Endothelial cell of umbilical vein (primary cell): ENCODE results near the gene BEND5. TPM values are rescaled to one million over a fixed set of nuclear protein-coding genes. Genes with fewer than 3 reads are reported as not detected.

Experiments
- BruUV-seq: library from RNA; stranded (reverse); fragments of 400-500 nt; replicated peaks from 2 replicates; lab custom pipeline; 2021; lab: Mats Ljungman, UMichigan
- CTCF ChIA-PET: fragments of 300-600, 350-600 bp; sonication (Branson Sonifier 250); formaldehyde crosslinking; loops from one replicate; lab custom pipeline; 2021; ENCODE audit warnings: antibody characterized with exemption, inconsistent platforms; lab: Charles Lee
- POLR2A ChIA-PET: fragments of 300-600, 350-600 bp; sonication (Branson Sonifier 250); formaldehyde crosslinking; loops from one replicate; lab custom pipeline; 2021; ENCODE audit warnings: antibody characterized with exemption, inconsistent platforms; lab: Charles Lee
- DNase-seq: peaks from one replicate; pipeline ENCODE4 v3.0.0-alpha.2; 2011; ENCODE audit warnings: low read depth, low spot score
- FAIRE-seq: peaks from 2 replicates; lab custom pipeline; 2011; peaks lifted over from hg19 to GRCh38; lab: Jason Lieb, UNC
- H2AFZ ChIP-seq: 2 replicates; pipeline ENCODE4 v1.6.0; 2012; ENCODE audit warnings: low read depth, low read length, control low read depth, inconsistent platforms
- H3K27ac ChIP-seq: 2 replicates; pipeline ENCODE4 v1.5.1; 2011; ENCODE audit warnings: low read depth, mild to moderate bottlenecking, control low read depth, low read length, moderate library complexity; ENCODE audit not compliant: insufficient read depth
- H3K27me3 ChIP-seq, 2 experiments: 2 replicates each; pipeline versions ENCODE4 v1.6.0 to v1.6.1; 2011; ENCODE audit warnings: low read length in 2 of 2, mixed read lengths in 1 of 2; ENCODE audit not compliant: control insufficient read depth in 2 of 2, insufficient read depth in 2 of 2
- H3K36me3 ChIP-seq, 2 experiments: 2 replicates in 1 of 2; 3 replicates in 1 of 2; pipeline ENCODE4 v1.5.1; 2011; ENCODE audit warnings: low read length in 2 of 2, mild to moderate bottlenecking in 1 of 2, moderate library complexity in 1 of 2; ENCODE audit not compliant: control insufficient read depth in 2 of 2, insufficient read depth in 2 of 2; ENCODE audit errors: extremely low read depth in 1 of 2
- H3K4me1 ChIP-seq: 3 replicates; pipeline ENCODE4 v1.5.1; 2011; ENCODE audit warnings: mild to moderate bottlenecking, low read length; ENCODE audit not compliant: control insufficient read depth, insufficient read depth; ENCODE audit errors: extremely low read depth
- H3K4me2 ChIP-seq: 2 replicates; pipeline ENCODE4 v1.6.1; 2011; ENCODE audit warnings: low read length, control low read depth, mixed read lengths; ENCODE audit not compliant: insufficient read depth
- H3K4me3 ChIP-seq, 3 experiments: fragments of 200-600 bp in 1 of 3; sonication (generic), shearing (Covaris generic) in 1 of 3; replicated peaks in 1 of 3; 2 replicates each; pipeline ENCODE4 v1.5.1; 2011 to 2016; ENCODE audit warnings: control low read depth in 3 of 3, low read length in 3 of 3, mild to moderate bottlenecking in 2 of 3, inconsistent platforms in 1 of 3, low read depth in 1 of 3, moderate library complexity in 1 of 3; ENCODE audit not compliant: insufficient read depth in 1 of 3
- H3K79me2 ChIP-seq: 2 replicates; pipeline ENCODE4 v1.6.0; 2012; ENCODE audit warnings: low read length, inconsistent platforms; ENCODE audit not compliant: control insufficient read depth, insufficient read depth
- H3K9ac ChIP-seq: replicated peaks from 2 replicates; pipeline ENCODE3; 2011; ENCODE audit warnings: low read length, control low read depth; ENCODE audit not compliant: insufficient read depth; ENCODE audit errors: extremely low read depth
- H3K9me1 ChIP-seq: replicated peaks from 3 replicates; pipeline ENCODE4 v1.6.0; 2011; ENCODE audit warnings: mild to moderate bottlenecking, low read length; ENCODE audit not compliant: control insufficient read depth, insufficient read depth; ENCODE audit errors: extremely low read depth
- H3K9me3 ChIP-seq: replicated peaks from 2 replicates; pipeline ENCODE4 v1.5.1; 2012; ENCODE audit warnings: low read length, inconsistent platforms; ENCODE audit not compliant: control insufficient read depth, insufficient read depth
- H4K20me1 ChIP-seq: replicated peaks from 2 replicates; pipeline ENCODE3; 2011; ENCODE audit warnings: mild to moderate bottlenecking, low read length; ENCODE audit not compliant: control insufficient read depth, insufficient read depth; ENCODE audit errors: extremely low read depth
- EZH2 ChIP-seq: IDR thresholded peaks from 2 replicates; pipeline ENCODE4 v1.6.1; 2012; ENCODE audit warnings: borderline replicate concordance, low read depth, mild to moderate bottlenecking, moderate library complexity, low read length, inconsistent platforms; ENCODE audit not compliant: severe bottlenecking
- FOS ChIP-seq: IDR thresholded peaks from 2 replicates; pipeline ENCODE4 v1.6.1; 2011; ENCODE audit warnings: mild to moderate bottlenecking, low read length, moderate library complexity, borderline replicate concordance; ENCODE audit not compliant: insufficient read depth
- GATA2 ChIP-seq: IDR thresholded peaks from 2 replicates; pipeline ENCODE4 v1.7.0; 2011; ENCODE audit warnings: low read depth, mild to moderate bottlenecking, moderate library complexity, mixed read lengths, low read length; ENCODE audit not compliant: insufficient read length, insufficient read depth
- JUN ChIP-seq: IDR thresholded peaks from 2 replicates; pipeline ENCODE4 v1.6.1; 2011; ENCODE audit warnings: borderline replicate concordance, low read depth; ENCODE audit not compliant: insufficient read length, insufficient read depth
- MYC ChIP-seq: IDR thresholded peaks from one replicate; pipeline ENCODE4 v1.6.1; 2011; ENCODE audit warnings: mild to moderate bottlenecking, low read depth, low read length
- POLR2A ChIP-seq: IDR thresholded peaks from 2 replicates; pipeline ENCODE4 v1.6.1; 2012; ENCODE audit warnings: low read depth, mild to moderate bottlenecking, control low read depth, low read length
- POLR2AphosphoS5 ChIP-seq: IDR thresholded peaks from 2 replicates; pipeline ENCODE4 v1.6.1; 2012; ENCODE audit warnings: low read depth, mild to moderate bottlenecking, control low read depth, low read length, moderate library complexity; ENCODE audit not compliant: insufficient read depth
- dilution Hi-C: fragments of 300-500 bp; cut with MboI; formaldehyde crosslinking; loops from one replicate; pipeline ENCODE4 v1.15.0; 2019; ENCODE audit warnings: low sequenced_read_pairs; ENCODE audit not compliant: extremely low pct_ligation_motif_present
- intact Hi-C: fragments of 100-400 bp; cut with micrococcal nuclease; formaldehyde crosslinking; loops from one replicate; pipeline ENCODE4 v1.10.0; 2022
- polyA plus RNA-seq, 4 experiments: library from polyadenylated mRNA; depleted of rRNA in 3 of 4; stranded (reverse) in 3 of 4; unstranded in 1 of 4; fragments of >200 nt; gene quantifications; 2 replicates each; pipeline versions ENCODE4 v1.2.1 to v1.2.3, GENCODE V29; 2011 to 2012; ENCODE audit warnings: missing spikeins in 1 of 4
- total RNA-seq: library from RNA; stranded (reverse); gene quantifications from 2 replicates; pipeline ENCODE4 v1.2.3, GENCODE V29; 2021
- TF ChIP-seq, protein P1 (sequence below), 2 donors: IDR thresholded peaks; 1 replicate in 1 of 2; 2 replicates in 1 of 2; pipeline ENCODE4 v1.5.1; 2011; ENCODE audit warnings: low read length in 2 of 2, mild to moderate bottlenecking in 2 of 2, moderate library complexity in 2 of 2, control low read depth in 1 of 2, inconsistent platforms in 1 of 2, low read depth in 1 of 2; ENCODE audit not compliant: insufficient read depth in 1 of 2; ENCODE audit errors: extremely low read depth in 1 of 2
- TF ChIP-seq, protein P2 (sequence below): IDR thresholded peaks from 2 replicates; pipeline ENCODE4 v1.6.1; 2011; ENCODE audit not compliant: insufficient read depth, insufficient read length

BEND5 gene
- total and polyA plus RNA-seq, 2 donors (not counting 3 experiments of a cell fraction or from before 2014, with no cell fraction given) = not detected

DNA sequence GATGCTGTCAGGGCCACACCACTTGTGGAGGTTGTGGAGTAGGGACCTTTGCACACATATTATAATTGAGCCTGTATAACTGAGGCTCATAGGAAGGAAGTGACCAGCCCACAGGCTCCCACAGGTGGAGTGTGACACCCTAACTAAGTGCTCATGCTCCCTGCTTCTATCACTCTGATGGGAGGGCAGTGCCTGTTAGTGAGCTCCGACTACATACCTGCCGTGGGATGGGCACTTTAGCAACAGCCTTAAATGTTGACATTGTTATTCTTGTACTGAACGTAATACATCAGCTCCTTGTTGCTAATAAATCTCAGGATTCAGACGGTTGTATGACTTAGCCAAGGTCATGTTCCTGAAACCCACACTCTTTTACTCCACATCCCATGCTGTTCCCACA is 58.0 kb downstream of the BEND5 start:
- dilution Hi-C loops (no loop called here), intact Hi-C loops (no loop called here)
- CTCF ChIA-PET = no interaction called here
- no peak for TF ChIP-seq MYC
- TF ChIP-seq JUN = no peak
- no peak for TF ChIP-seq POLR2A
- no peak for TF ChIP-seq EZH2
- no peak for TF ChIP-seq FOS
- no peak for TF ChIP-seq GATA2
- TF ChIP-seq, protein P1, sequence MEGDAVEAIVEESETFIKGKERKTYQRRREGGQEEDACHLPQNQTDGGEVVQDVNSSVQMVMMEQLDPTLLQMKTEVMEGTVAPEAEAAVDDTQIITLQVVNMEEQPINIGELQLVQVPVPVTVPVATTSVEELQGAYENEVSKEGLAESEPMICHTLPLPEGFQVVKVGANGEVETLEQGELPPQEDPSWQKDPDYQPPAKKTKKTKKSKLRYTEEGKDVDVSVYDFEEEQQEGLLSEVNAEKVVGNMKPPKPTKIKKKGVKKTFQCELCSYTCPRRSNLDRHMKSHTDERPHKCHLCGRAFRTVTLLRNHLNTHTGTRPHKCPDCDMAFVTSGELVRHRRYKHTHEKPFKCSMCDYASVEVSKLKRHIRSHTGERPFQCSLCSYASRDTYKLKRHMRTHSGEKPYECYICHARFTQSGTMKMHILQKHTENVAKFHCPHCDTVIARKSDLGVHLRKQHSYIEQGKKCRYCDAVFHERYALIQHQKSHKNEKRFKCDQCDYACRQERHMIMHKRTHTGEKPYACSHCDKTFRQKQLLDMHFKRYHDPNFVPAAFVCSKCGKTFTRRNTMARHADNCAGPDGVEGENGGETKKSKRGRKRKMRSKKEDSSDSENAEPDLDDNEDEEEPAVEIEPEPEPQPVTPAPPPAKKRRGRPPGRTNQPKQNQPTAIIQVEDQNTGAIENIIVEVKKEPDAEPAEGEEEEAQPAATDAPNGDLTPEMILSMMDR (IDR thresholded peaks at IDR 0.05; ENCODE audit: extremely low read depth in 1 of 2, insufficient read depth in 1 of 2, low read depth in 1 of 2, low read length in 2 of 2) = no peak
- Histone ChIP-seq H3K4me3 (no peak overlapping the region), H3K4me1 (no peaks in the 10 kb centered on the region), H3K9ac (no peak overlapping the region), H3K36me3 (no peaks in the 10 kb centered on the region), H3K27ac (no peak overlapping the region), H4K20me1 (no peaks in the 10 kb centered on the region), H3K4me2 (no peak overlapping the region), H3K9me3 (no peaks in the 10 kb centered on the region), H3K79me2 (no peaks in the 10 kb centered on the region), H2AFZ (no peak overlapping the region), H3K9me1 (no peaks in the 10 kb centered on the region), H3K27me3 (no peaks in the 10 kb centered on the region)
- POLR2A ChIA-PET = no interaction called here
- no TSS peak for BruUV-seq
- DNase-seq = no peak
- no peak for FAIRE-seq

DNA sequence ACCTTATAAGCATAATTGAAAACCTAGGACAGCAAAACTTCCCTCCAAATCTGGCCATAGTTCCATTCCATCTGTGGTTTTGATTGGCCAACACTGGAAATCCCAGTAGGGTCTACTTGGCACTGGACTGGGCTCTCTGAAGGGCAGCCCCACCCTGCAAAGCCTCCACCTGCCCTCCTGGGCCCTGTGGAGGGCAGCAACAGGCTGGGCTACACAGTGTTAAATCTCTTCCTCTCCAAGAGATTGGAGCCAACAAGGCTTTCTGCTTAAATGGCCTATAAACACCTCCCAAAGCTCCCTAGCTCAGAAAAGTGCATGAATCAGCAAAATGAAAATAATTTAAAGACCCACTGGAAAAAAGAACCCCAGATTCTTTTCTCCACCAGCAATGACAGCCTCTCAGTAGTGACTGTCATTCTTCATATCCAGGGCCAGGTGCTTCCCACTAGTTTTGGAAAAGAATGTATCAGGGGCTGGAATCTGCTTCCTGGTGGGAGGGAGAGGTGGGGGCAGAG is 58.5 kb downstream of the BEND5 start:
- intact Hi-C loops = no loop called here
- Histone ChIP-seq H2AFZ (no peak overlapping the region), H3K4me3 (no peak overlapping the region), H3K9ac (no peak overlapping the region), H3K27me3 (no peaks in the 10 kb centered on the region), H3K9me1 (no peaks in the 10 kb centered on the region), H3K4me1 (no peaks in the 10 kb centered on the region), H3K9me3 (no peaks in the 10 kb centered on the region), H3K79me2 (no peaks in the 10 kb centered on the region), H4K20me1 (no peaks in the 10 kb centered on the region), H3K36me3 (no peaks in the 10 kb centered on the region), H3K4me2 (no peak overlapping the region), H3K27ac (no peak overlapping the region)
- ChIA-PET POLR2A (no interaction called here), CTCF (no interaction called here)
- DNase-seq (no peak), FAIRE-seq (no peak)
- TF ChIP-seq, protein P2, sequence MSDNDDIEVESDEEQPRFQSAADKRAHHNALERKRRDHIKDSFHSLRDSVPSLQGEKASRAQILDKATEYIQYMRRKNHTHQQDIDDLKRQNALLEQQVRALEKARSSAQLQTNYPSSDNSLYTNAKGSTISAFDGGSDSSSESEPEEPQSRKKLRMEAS = no peak
- TF ChIP-seq FOS = no peak
- no peak for TF ChIP-seq JUN
- TF ChIP-seq POLR2A = no peak
- TF ChIP-seq, protein P1 (IDR thresholded peaks at IDR 0.05; ENCODE audit: extremely low read depth in 1 of 2, insufficient read depth in 1 of 2, low read depth in 1 of 2, low read length in 2 of 2) = no peak
- no peak for TF ChIP-seq POLR2AphosphoS5
- no peak for TF ChIP-seq EZH2
- no peak for TF ChIP-seq MYC
- no peak for TF ChIP-seq GATA2
- dilution Hi-C loops = no loop called here
- no TSS peak for BruUV-seq
